Mucosa of descending colon (tissue), 3 donors: ENCODE results near the gene OR2M5. TPM values are rescaled to one million over a fixed set of nuclear protein-coding genes. Genes with fewer than 3 reads are reported as not detected.

Experiments
- ATAC-seq: fragments of 200-7000 bp; cut with Tn5 transposase; one replicate; pipeline ENCODE4 v1.9.1; 2020; ENCODE audit warnings: mild to moderate bottlenecking, moderate library complexity
- DNase-seq, 3 donors: peaks; one replicate each; pipeline ENCODE4 v3.0.0-alpha.2; 2020
- H3K36me3 ChIP-seq: fragments of 200-600 bp; one replicate; pipeline ENCODE4 v1.8.0; 2021; ENCODE audit warnings: low read depth, mild to moderate bottlenecking
- H3K4me1 ChIP-seq: fragments of 200-600 bp; one replicate; pipeline ENCODE4 v1.8.0; 2021; ENCODE audit warnings: low read depth, mild to moderate bottlenecking
- H3K4me3 ChIP-seq: fragments of 200-600 bp; one replicate; pipeline ENCODE4 v1.8.0; 2021; ENCODE audit warnings: mild to moderate bottlenecking
- H3K9me3 ChIP-seq: fragments of 200-600 bp; one replicate; pipeline ENCODE4 v1.8.0; 2021; ENCODE audit warnings: mild to moderate bottlenecking
- intact Hi-C, 2 donors: fragments of 100-400 bp; cut with DNase I in 1 of 2; cut with micrococcal nuclease in 1 of 2; formaldehyde crosslinking; loops; one replicate each; pipeline versions ENCODE4 v1.11.0 to v1.11.1; 2022; cut with DNase I, micrococcal nuclease
- long read RNA-seq, 2 donors: library from polyadenylated mRNA; unstranded; transcript quantifications; one replicate each; pipeline ENCODE4 v2.0.0, GENCODE V29; 2019 to 2021
- total RNA-seq, 3 donors: library from RNA; stranded (reverse); fragmentation: NEBNext Ultra II Directional in 2 of 3; extraction: Animal tissue kit (Norgen Biotek cat#: 25700) in 2 of 3; gene quantifications; one replicate each; pipeline versions ENCODE4 v1.2.1 to v1.2.4, GENCODE V29; 2021 to 2023
- TF ChIP-seq, protein P1 (sequence below): fragments of 200-600 bp; IDR thresholded peaks from one replicate; pipeline ENCODE4 v1.8.0; 2022; ENCODE audit warnings: antibody characterized with exemption, mild to moderate bottlenecking
- donor health status: DM: no; HTN: no; CAD: no; lungs with moderate emphysema.
- donor health status: DM: no; HTN: no; CAD: no.
- donor health status: DM: no; HTN: yes; CAD: no.

OR2M5 gene, protein sequence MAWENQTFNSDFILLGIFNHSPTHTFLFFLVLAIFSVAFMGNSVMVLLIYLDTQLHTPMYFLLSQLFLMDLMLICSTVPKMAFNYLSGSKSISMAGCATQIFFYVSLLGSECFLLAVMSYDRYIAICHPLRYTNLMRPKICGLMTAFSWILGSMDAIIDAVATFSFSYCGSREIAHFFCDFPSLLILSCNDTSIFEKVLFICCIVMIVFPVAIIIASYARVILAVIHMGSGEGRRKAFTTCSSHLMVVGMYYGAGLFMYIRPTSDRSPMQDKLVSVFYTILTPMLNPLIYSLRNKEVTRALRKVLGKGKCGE
- total RNA-seq = not detected
- long read RNA-seq, donor 1 = 0 reads
- long read RNA-seq, donor 2 = 0 reads

DNA sequence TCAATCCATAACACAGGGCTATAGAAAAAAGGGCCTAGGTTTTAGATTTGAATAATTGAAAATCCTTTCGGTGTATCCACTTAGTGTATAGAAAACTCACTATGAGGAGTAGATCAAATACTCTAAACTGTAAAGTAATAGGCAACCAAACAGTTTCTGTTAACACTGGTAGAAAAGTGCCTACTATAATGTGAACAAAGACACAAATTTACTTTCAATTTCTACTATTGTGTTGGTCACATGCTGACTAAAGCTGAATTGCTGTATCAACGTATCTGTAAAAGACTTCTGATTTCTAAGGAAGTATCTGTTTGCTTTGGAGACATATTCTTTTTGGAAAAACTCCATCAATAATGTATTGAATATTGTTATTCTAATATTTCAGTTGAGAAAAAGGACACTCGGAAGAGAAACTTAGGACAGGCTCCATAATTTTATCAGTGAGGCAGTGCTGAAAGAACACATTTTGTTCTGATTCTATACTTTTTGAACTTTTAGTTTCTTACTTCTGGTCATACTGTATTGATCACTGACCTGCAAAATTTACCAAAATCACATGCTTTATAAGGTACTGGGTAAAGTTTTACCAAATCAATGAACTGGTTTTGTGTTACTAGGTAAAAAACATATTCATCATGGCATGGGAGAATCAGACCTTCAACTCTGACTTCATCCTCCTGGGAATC is at the start of gene OR2M5:
TSS of gene OR2M5 (plus strand) at position 636 of the 686 bp plus-strand sequence. CDS start at position 636, 0 bp downstream.
- ATAC-seq (no peak), DNase-seq (no peak)
- intact Hi-C loops = no loop called here

DNA sequence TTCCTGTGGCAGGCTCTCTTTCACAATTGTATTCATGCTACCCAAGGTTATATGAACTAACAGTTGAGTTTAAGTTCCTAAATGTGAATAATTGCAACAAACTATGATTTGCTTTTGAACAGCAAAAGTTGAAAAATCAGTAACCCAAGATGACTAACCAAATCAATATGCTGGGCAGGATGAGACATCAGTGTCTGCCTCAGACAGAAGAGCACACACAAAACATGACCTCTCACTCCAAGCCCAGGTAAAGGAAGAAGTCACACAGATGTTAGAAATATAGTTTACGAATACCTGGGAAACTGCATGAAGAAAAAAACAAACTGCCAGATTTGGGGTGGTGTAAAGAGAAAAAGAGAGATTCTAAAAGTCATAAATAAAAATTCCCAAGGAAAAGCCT is 46.4 kb upstream of the OR2M5 start:
- ATAC-seq (no peak), DNase-seq (no peak)
- TF ChIP-seq, protein P1, sequence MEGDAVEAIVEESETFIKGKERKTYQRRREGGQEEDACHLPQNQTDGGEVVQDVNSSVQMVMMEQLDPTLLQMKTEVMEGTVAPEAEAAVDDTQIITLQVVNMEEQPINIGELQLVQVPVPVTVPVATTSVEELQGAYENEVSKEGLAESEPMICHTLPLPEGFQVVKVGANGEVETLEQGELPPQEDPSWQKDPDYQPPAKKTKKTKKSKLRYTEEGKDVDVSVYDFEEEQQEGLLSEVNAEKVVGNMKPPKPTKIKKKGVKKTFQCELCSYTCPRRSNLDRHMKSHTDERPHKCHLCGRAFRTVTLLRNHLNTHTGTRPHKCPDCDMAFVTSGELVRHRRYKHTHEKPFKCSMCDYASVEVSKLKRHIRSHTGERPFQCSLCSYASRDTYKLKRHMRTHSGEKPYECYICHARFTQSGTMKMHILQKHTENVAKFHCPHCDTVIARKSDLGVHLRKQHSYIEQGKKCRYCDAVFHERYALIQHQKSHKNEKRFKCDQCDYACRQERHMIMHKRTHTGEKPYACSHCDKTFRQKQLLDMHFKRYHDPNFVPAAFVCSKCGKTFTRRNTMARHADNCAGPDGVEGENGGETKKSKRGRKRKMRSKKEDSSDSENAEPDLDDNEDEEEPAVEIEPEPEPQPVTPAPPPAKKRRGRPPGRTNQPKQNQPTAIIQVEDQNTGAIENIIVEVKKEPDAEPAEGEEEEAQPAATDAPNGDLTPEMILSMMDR = no peak
- peaks cover 25% of the 10 kb centered on the region for H3K9me3 ChIP-seq
- no peaks in the 10 kb centered on the region for H3K4me1 ChIP-seq
- H3K36me3 ChIP-seq = no peaks in the 10 kb centered on the region
- intact Hi-C loops = no loop called here
- no peak overlapping the region for H3K4me3 ChIP-seq

More for the DNA sequence above, at the start of gene OR2M5:
- Histone ChIP-seq H3K4me3 (no peak within 1 kb of the TSS), H3K9me3 (peaks cover 55% of the 10 kb centered on the region), H3K4me1 (no peaks in the 10 kb centered on the region), H3K36me3 (no peaks in the 10 kb centered on the region)
- TF ChIP-seq, protein P1 = no peak

DNA sequence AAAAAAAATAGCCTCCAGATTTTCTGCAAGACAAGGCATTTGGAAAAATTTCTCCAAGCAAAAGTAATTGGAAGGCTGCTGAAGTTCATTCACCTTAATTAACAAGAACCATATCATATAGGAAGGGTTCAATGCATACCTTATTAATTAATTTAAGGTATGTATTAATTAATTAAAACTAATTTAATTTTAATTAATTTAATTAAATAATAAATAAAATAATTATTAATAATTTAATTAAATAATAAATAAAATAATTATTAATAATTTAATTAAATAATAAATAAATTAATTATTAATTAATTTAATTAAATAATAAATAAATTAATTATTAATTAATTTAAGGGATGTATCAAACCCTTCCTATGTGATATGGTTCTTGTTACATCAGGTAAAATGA is 42.1 kb upstream of the OR2M5 start:
- DNase-seq = no peak
- TF ChIP-seq, protein P1 = no peak
- intact Hi-C loops = no loop called here
- H3K9me3 ChIP-seq = peaks cover 38% of the 10 kb centered on the region
- ATAC-seq = no peak
- no peaks in the 10 kb centered on the region for H3K36me3 ChIP-seq
- no peaks in the 10 kb centered on the region for H3K4me1 ChIP-seq
- no peak overlapping the region for H3K4me3 ChIP-seq

DNA sequence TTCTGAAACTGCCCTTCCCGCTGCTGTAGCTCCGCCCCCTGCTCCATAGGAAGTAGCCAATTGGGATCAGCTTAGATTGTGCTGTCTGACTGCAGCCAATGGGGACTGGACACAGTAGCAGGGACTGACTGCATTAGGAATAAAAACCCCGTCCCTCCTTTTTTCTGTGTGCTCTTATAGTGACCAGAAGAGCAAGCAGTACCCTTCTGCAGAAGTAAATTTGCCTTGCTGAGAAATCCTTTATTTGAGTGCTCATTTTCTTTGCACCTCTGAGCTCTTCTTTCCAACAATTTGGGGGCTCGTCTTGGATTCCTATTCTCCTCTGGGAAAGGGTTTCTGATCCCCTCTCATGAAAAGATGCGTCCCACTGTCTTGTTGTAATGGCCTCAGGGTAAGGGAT is 33.8 kb upstream of the OR2M5 start:
- TF ChIP-seq, protein P1 = no peak
- no peak for ATAC-seq
- DNase-seq = no peak
- Histone ChIP-seq H3K36me3 (no peaks in the 10 kb centered on the region), H3K4me1 (no peaks in the 10 kb centered on the region), H3K9me3 (peaks cover 66% of the 10 kb centered on the region), H3K4me3 (no peak overlapping the region)
- intact Hi-C loops = no loop called here

DNA sequence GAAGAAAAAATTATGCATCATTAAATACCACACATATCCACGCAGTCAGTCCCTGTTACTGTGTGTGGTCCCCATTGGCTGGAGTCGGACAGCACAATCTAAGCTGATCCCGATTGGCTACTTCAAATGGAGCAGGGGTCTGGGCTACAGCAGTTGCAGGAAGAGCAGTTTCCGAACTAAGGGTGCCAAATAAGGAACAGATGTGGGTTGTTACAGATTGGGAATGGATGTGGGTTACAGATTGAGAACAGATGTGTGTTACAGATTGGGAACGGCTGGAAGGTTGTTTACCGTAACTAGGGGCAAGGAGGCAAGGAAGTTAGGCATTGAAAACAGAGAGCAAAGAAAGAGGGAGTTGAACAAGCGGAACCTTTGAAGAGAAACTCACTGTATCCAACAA is 30.1 kb upstream of the OR2M5 start:
- no peak overlapping the region for H3K4me3 ChIP-seq
- peaks cover 45% of the 10 kb centered on the region for H3K9me3 ChIP-seq
- no peak for ATAC-seq
- H3K4me1 ChIP-seq = no peaks in the 10 kb centered on the region
- intact Hi-C loops = no loop called here
- H3K36me3 ChIP-seq = no peaks in the 10 kb centered on the region
- DNase-seq = no peak
- TF ChIP-seq, protein P1 = no peak
